Common myeloid progenitor, CD34-positive (primary cell): ENCODE data around the gene PLA2G4B.

ENCODE experiments used
- CTCF ChIA-PET: fragments of 350-600 bp; sonication (Branson Sonifier 250); formaldehyde crosslinking; loops from one replicate; lab custom pipeline; 2021; ENCODE audit warnings: antibody characterized with exemption; lab: Charles Lee
- POLR2A ChIA-PET: fragments of 350-600 bp; sonication (Branson Sonifier 250); formaldehyde crosslinking; loops from one replicate; lab custom pipeline; 2021; ENCODE audit warnings: antibody characterized with exemption; lab: Charles Lee
- DNase-seq, 3 donors: peaks; one replicate each; pipeline versions ENCODE4 v3.0.0 to v3.0.0-alpha.2; 2013
- H3K27ac ChIP-seq, 2 experiments: 1 replicate in 1 of 2; 2 replicates in 1 of 2; pipeline ENCODE4 v1.7.0; 2013; ENCODE audit warnings: inconsistent platforms in 2 of 2, low read length in 2 of 2, mild to moderate bottlenecking in 2 of 2, low read depth in 1 of 2, moderate library complexity in 1 of 2; ENCODE audit not compliant: severe bottlenecking in 2 of 2, insufficient read depth in 1 of 2, poor library complexity in 1 of 2
- H3K27me3 ChIP-seq, 5 experiments: replicated peaks in 2 of 5; 1 replicate in 3 of 5; 2 replicates in 2 of 5; pipeline versions ENCODE4 v1.6.1 to v1.7.0; 2013; ENCODE audit warnings: low read length in 4 of 5, mild to moderate bottlenecking in 2 of 5, moderate library complexity in 2 of 5, inconsistent platforms in 1 of 5; ENCODE audit not compliant: insufficient read depth in 5 of 5, control insufficient read depth in 4 of 5
- H3K36me3 ChIP-seq, 4 experiments: 1 replicate in 2 of 4; 2 replicates in 2 of 4; pipeline versions ENCODE4 v1.6.1 to v1.7.0; 2013; ENCODE audit warnings: low read length in 3 of 4, control low read depth in 1 of 4, mild to moderate bottlenecking in 1 of 4; ENCODE audit not compliant: control insufficient read depth in 4 of 4, insufficient read depth in 4 of 4
- H3K4me1 ChIP-seq, 4 experiments: 1 replicate in 3 of 4; 2 replicates in 1 of 4; pipeline versions ENCODE4 v1.6.1 to v1.7.1; 2013; ENCODE audit warnings: low read length in 3 of 4, mild to moderate bottlenecking in 3 of 4, control low read depth in 1 of 4, inconsistent platforms in 1 of 4, moderate library complexity in 1 of 4; ENCODE audit not compliant: control insufficient read depth in 4 of 4, insufficient read depth in 4 of 4; ENCODE audit errors: control extremely low read depth in 1 of 4
- H3K4me3 ChIP-seq, 7 experiments: 1 replicate in 4 of 7; 2 replicates in 3 of 7; pipeline versions ENCODE4 v1.5.1 to v1.7.0; 2013; ENCODE audit warnings: mild to moderate bottlenecking in 7 of 7, low read length in 6 of 7, moderate library complexity in 6 of 7, inconsistent platforms in 2 of 7, low read depth in 2 of 7, control low read depth in 1 of 7; ENCODE audit not compliant: insufficient read depth in 4 of 7, control insufficient read depth in 1 of 7; ENCODE audit errors: extremely low read depth in 1 of 7
- H3K9me3 ChIP-seq, 5 experiments: 1 replicate in 4 of 5; 2 replicates in 1 of 5; pipeline versions ENCODE4 v1.6.1 to v1.7.1; 2013; ENCODE audit warnings: low read length in 4 of 5, mild to moderate bottlenecking in 2 of 5, inconsistent platforms in 1 of 5, low read depth in 1 of 5, moderate library complexity in 1 of 5; ENCODE audit not compliant: control insufficient read depth in 4 of 5, insufficient read depth in 2 of 5; ENCODE audit errors: control extremely low read depth in 1 of 5
- WGBS: methylation state at CpG from one replicate; pipeline ENCODE4 v1.1.5; 2013; ENCODE audit not compliant: insufficient coverage; 5-methylcytosine and 5-hydroxymethylcytosine counted together

PLA2G4B gene

GRCh38 chr15:41869770-41870688 is 31.4 kb downstream of the PLA2G4B start:
- Histone ChIP-seq H3K9me3 (no peaks in the 10 kb centered on the region), H3K4me3 (no peak overlapping the region), H3K27me3 (no peaks in the 10 kb centered on the region), H3K27ac (no peak overlapping the region), H3K36me3 (no peaks in the 10 kb centered on the region), H3K4me1 (no peaks in the 10 kb centered on the region)
- POLR2A ChIA-PET: no interaction called here
- DNase-seq: no peak
- WGBS: 97% methylated on average over 36 of the region's 42 CpGs
- CTCF ChIA-PET: interaction anchor here (1.2 to 1.9 kb wide), 3 partner anchors 9 to 47 kb away, joined by 3 to 5 read pairs (median 3); no protein-coding TSS in a partner anchor

GRCh38 chr15:41870689-41871081 is 32.0 kb downstream of the PLA2G4B start:
- no peak for DNase-seq
- ChIA-PET POLR2A (no interaction called here), CTCF (interaction anchor here (1.2 to 1.9 kb wide), 4 partner anchors 9 to 46 kb away, joined by 3 to 5 read pairs (median 4); no protein-coding TSS in a partner anchor)
- no peaks in the 10 kb centered on the region for H3K27me3 ChIP-seq
- no peak overlapping the region for H3K4me3 ChIP-seq
- no peaks in the 10 kb centered on the region for H3K9me3 ChIP-seq
- H3K4me1 ChIP-seq: no peaks in the 10 kb centered on the region
- H3K36me3 ChIP-seq: no peaks in the 10 kb centered on the region
- WGBS: 96% methylated on average over 9 of the region's 9 CpGs
- no peak overlapping the region for H3K27ac ChIP-seq

DNA sequence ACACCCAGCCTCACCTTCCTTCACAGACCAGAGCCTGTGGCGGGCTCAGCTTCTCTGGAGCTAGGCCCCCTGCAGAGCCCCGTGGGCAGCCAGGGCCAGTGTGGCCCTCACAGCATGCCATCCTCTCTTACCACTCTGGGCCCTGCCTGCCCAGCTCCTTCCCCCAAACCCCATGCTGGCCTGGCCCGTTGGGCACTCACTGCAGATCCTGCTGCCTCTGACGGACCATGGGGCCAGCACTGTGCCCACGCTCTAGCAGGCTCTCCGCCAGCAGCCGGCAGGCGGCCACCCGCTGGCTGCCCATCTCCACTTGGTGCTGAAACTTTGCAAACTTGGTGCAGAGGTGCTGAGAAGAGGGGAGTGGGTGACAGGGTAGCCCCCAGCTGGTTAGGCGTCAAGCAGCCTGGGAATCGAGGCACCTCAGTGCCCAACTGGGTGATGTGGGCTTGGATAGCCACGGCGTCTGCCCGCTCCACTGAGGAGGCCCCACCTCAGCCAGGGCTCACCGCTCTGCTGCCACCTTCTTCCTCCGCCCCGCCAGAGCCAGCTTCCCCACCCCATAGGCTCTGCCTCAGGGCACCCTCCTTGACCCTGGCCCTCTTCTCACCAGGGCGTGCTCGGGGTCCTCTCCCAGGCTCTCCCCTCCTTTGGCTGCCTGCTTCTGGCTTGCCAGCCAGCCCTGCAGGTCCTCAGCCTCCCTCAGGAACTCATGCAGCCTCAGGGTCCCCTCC is 32.7 kb downstream of the PLA2G4B start:
- ChIA-PET POLR2A (no interaction called here), CTCF (interaction anchor here (1.2 to 1.9 kb wide), 4 partner anchors 10 to 45 kb away, joined by 3 to 5 read pairs (median 4); no protein-coding TSS in a partner anchor)
- Histone ChIP-seq H3K4me3 (no peak overlapping the region), H3K27me3 (no peaks in the 10 kb centered on the region), H3K27ac (no peak overlapping the region), H3K36me3 (no peaks in the 10 kb centered on the region), H3K4me1 (no peaks in the 10 kb centered on the region), H3K9me3 (no peaks in the 10 kb centered on the region)
- DNase-seq: no peak
- WGBS: 97% methylated on average over 16 of the region's 19 CpGs

- Histone ChIP-seq H3K4me3 (no peak overlapping the region), H3K36me3 (no peaks in the 10 kb centered on the region), H3K9me3 (no peaks in the 10 kb centered on the region), H3K4me1 (no peaks in the 10 kb centered on the region), H3K27me3 (no peaks in the 10 kb centered on the region), H3K27ac (no peak overlapping the region)
- CTCF ChIA-PET: interaction anchor here (1.6 to 1.7 kb wide), 2 partner anchors 32 to 33 kb away, joined by 4 to 5 read pairs; no protein-coding TSS in a partner anchor
- no peak for DNase-seq
- POLR2A ChIA-PET: no interaction called here
- WGBS: 98% methylated on average over 7 of the region's 9 CpGs
These were observed 33.6 kb downstream of the PLA2G4B start for GRCh38 chr15:41872166-41872747.

- Histone ChIP-seq H3K36me3 (no peaks in the 10 kb centered on the region), H3K27ac (no peak overlapping the region), H3K4me3 (no peak overlapping the region), H3K27me3 (no peaks in the 10 kb centered on the region), H3K9me3 (no peaks in the 10 kb centered on the region), H3K4me1 (no peaks in the 10 kb centered on the region)
- DNase-seq: no peak
- ChIA-PET CTCF (interaction anchor here (1.0 to 1.6 kb wide), 5 partner anchors 12 to 33 kb away, joined by 3 to 7 read pairs (median 4); no protein-coding TSS in a partner anchor), POLR2A (interaction anchor here (1.0 kb wide), 1 partner anchor 42 kb away, joined by 5 read pairs; no protein-coding TSS in a partner anchor)
- WGBS: 97% methylated on average over 8 of the region's 8 CpGs
These were observed 35.1 kb downstream of the PLA2G4B start for GRCh38 chr15:41873711-41874110.

DNA sequence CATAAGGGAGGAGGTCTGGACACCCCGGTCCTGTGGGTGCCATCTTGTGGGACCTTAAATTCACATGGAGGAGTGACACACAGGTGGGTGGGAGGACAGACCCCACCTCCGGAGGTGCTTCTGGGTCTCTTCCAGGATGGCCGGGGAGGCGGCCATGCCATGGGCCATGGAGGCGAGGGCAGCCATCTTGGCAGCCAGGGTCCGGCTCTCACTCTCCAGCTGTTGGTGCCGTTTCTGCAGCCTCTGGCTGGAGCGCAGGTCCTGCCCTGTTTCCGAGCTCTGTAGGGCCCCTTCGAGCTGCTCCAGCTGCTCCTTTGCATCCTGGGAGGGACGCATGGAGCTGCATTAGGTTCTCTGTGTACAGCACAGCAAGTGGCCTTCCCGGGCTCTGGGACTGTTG is 36.1 kb downstream of the PLA2G4B start:
- WGBS: 97% methylated on average over 12 of the region's 12 CpGs
- ChIA-PET CTCF (interaction anchor here (1.5 kb wide), 1 partner anchor 18 kb away, joined by 4 read pairs; no protein-coding TSS in a partner anchor), POLR2A (interaction anchor here (0.5 to 0.6 kb wide), 2 partner anchors 44 to 64 kb away, joined by 3 to 6 read pairs; no protein-coding TSS in a partner anchor)
- Histone ChIP-seq H3K36me3 (no peaks in the 10 kb centered on the region), H3K4me3 (no peak overlapping the region), H3K4me1 (no peaks in the 10 kb centered on the region), H3K27me3 (no peaks in the 10 kb centered on the region), H3K9me3 (no peaks in the 10 kb centered on the region), H3K27ac (no peak overlapping the region)
- DNase-seq: no peak
